Left ventricle myocardium inferior (tissue), 1 donor: ENCODE data around the gene BCAT1. TPM values are rescaled to one million over a fixed set of nuclear protein-coding genes. Genes with fewer than 3 reads are reported as not detected.
"Not testable (repeated sequence)": the region's sequence is repeated elsewhere in the genome, so short reads cannot be mapped to it uniquely, and the experiment has no call there.

Experiments used
- DNase-seq: peaks from one replicate; pipeline ENCODE4 v3.0.0-alpha.2; 2020
- H3K27ac ChIP-seq: fragments of 200-600 bp; replicated peaks from 2 replicates; pipeline ENCODE4 v1.8.0; 2021
- H3K27me3 ChIP-seq: fragments of 200-600 bp; 2 replicates; pipeline ENCODE4 v1.8.0; 2021; ENCODE audit warnings: low read depth
- H3K36me3 ChIP-seq: fragments of 200-600 bp; 2 replicates; pipeline ENCODE4 v1.8.0; 2021
- H3K4me1 ChIP-seq: fragments of 200-600 bp; 2 replicates; pipeline ENCODE4 v1.8.0; 2021
- H3K4me3 ChIP-seq: fragments of 200-600 bp; 2 replicates; pipeline ENCODE4 v1.8.0; 2021; ENCODE audit warnings: mild to moderate bottlenecking, moderate library complexity
- H3K9me3 ChIP-seq: fragments of 200-600 bp; replicated peaks from 2 replicates; pipeline ENCODE4 v1.8.0; 2021
- intact Hi-C: fragments of 100-400 bp; cut with micrococcal nuclease; formaldehyde crosslinking; loops from one replicate; pipeline ENCODE4 v1.11.0; 2022
- total RNA-seq: library from RNA; stranded (reverse); fragmentation: NEBNext Ultra II Directional; extraction: Animal tissue kit (Norgen Biotek cat#: 25700); gene quantifications from one replicate; pipeline ENCODE4 v1.2.1, GENCODE V29; 2021
- TF ChIP-seq, protein P1 (sequence below): fragments of 200-600 bp; IDR thresholded peaks from 2 replicates; pipeline ENCODE4 v1.8.0; 2021; ENCODE audit warnings: antibody characterized with exemption, mild to moderate bottlenecking, borderline replicate concordance
- donor health status: DM: no; HTN: yes; CAD: no; lungs with severe emphysema.

Gene BCAT1
- total RNA-seq, 1 donor from 2014 or later: 4.3 TPM

DNA sequence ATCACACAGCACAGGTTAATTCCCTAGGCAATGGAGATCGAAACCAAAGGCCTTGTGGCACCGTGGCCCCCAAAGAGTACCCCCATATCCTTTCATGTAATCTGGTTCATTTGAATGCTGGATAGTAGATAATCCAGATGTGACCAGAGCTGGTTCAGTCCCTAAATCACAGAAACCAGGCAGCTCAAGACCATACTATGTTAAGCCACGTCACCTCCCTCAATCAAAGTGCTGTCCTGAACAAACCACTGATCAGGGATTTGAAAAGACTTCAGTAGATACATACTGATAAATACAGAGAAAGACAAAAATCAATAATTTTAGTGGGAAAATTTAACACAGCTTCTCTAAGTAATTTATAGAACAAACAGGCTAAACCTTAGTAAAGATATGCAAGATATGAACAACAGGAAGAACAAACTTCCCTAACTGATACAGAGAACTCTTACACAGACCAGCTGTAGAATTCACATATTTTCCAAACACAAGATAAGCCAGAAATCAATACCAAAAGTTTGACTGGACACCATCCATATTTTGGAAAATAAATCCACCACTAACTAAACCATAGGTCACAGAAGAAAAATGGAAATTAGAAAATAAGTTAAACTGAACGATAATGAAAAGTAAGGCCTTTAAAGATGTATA is 67.1 kb downstream of the BCAT1 start:
- Histone ChIP-seq H3K27ac (no peak overlapping the region), H3K9me3 (no peaks in the 10 kb centered on the region), H3K36me3 (no peaks in the 10 kb centered on the region), H3K4me1 (no peaks in the 10 kb centered on the region), H3K27me3 (no peaks in the 10 kb centered on the region), H3K4me3 (no peak overlapping the region)
- TF ChIP-seq, protein P1, sequence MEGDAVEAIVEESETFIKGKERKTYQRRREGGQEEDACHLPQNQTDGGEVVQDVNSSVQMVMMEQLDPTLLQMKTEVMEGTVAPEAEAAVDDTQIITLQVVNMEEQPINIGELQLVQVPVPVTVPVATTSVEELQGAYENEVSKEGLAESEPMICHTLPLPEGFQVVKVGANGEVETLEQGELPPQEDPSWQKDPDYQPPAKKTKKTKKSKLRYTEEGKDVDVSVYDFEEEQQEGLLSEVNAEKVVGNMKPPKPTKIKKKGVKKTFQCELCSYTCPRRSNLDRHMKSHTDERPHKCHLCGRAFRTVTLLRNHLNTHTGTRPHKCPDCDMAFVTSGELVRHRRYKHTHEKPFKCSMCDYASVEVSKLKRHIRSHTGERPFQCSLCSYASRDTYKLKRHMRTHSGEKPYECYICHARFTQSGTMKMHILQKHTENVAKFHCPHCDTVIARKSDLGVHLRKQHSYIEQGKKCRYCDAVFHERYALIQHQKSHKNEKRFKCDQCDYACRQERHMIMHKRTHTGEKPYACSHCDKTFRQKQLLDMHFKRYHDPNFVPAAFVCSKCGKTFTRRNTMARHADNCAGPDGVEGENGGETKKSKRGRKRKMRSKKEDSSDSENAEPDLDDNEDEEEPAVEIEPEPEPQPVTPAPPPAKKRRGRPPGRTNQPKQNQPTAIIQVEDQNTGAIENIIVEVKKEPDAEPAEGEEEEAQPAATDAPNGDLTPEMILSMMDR: no peak
- intact Hi-C loops: no loop called here
- no peak for DNase-seq

DNA sequence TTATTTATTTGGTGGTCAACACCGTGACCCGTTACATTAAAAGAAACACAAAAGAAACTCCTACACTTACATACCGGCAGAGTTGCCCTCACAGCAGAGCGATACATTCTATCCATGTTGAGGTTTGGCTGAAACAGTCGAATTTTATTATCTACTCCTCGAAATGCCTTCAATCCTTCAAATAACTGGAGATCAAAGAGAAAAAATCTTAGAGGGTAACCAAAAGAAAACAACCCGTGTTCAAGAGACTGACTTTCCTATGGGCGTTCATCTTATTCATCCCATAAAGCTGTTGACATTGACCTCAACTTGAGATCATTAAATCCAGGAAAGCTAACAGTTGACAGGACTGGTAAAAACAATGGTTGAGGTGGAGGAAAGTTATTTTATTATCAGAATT is 67.7 kb downstream of the BCAT1 start:
- intact Hi-C loops: no loop called here
- Histone ChIP-seq H3K27me3 (no peaks in the 10 kb centered on the region), H3K9me3 (no peaks in the 10 kb centered on the region), H3K27ac (no peak overlapping the region), H3K4me3 (no peak overlapping the region), H3K4me1 (no peaks in the 10 kb centered on the region), H3K36me3 (no peaks in the 10 kb centered on the region)
- TF ChIP-seq, protein P1: no peak
- no peak for DNase-seq

DNA sequence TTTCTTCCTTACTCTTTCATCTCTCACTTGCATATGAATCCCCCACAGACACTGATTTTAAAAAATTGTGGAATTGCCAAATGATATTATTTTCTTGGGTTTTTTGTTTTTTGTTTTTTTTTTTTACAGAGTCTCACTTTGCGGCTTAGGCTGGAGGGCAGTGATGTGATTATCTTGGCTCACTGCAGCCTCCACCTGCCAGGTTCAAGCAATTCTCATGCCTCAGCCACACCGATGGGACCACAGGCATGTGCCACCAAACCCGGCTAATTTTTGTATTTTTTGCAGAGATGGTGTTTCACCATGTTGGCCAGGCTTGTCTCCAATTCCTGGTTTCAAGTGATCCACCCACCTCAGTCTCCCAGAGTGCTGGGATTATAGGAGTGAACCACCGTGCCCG is 68.2 kb downstream of the BCAT1 start:
- Histone ChIP-seq H3K27me3 (no peaks in the 10 kb centered on the region), H3K27ac (no peak overlapping the region), H3K9me3 (no peaks in the 10 kb centered on the region), H3K4me3 (no peak overlapping the region), H3K36me3 (no peaks in the 10 kb centered on the region), H3K4me1 (no peaks in the 10 kb centered on the region)
- TF ChIP-seq, protein P1: no peak
- no peak for DNase-seq
- intact Hi-C loops: no loop called here

DNA sequence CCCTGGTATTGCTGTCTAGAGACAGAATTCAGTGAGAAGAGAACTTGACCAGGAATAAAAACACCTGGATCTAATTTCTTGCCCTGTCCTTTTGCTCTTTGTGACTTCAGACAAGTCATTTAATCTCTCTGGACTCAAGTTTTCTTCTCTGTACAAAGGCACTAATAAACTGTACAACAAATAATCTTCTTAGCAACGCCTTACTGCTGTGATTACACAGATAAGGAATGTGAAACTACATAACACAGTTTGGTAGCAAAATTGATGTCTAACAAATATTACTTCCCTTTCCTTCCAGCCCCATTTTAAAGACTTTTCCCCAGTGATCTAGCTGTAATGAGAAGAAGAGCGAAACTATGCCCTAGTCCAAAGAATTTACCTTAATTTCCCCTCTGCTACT is 69.3 kb downstream of the BCAT1 start:
- intact Hi-C loops: no loop called here
- Histone ChIP-seq H3K27ac (no peak overlapping the region), H3K9me3 (no peaks in the 10 kb centered on the region), H3K27me3 (no peaks in the 10 kb centered on the region), H3K36me3 (no peaks in the 10 kb centered on the region), H3K4me3 (no peak overlapping the region), H3K4me1 (no peaks in the 10 kb centered on the region)
- no peak for DNase-seq
- TF ChIP-seq, protein P1: no peak

DNA sequence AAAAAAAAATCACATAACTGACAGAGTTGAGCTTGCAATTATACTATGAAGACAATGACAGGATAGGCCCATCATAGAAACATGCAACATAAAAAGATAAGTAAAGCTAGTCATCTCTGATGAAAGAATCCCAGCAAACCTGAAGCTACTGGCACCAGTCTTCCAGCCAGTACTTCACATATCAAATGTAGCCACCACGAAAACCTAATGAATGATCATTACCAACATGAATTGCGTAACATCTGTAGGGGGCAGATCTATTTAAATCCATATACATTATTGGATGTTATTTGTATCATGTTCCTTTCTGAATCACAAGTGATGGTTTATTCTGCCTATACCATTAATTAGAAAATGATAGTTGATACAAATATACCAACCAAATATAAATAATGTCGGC is 73.9 kb downstream of the BCAT1 start:
- Histone ChIP-seq H3K9me3 (no peaks in the 10 kb centered on the region), H3K27ac (no peak overlapping the region), H3K36me3 (no peaks in the 10 kb centered on the region), H3K27me3 (no peaks in the 10 kb centered on the region), H3K4me1 (no peaks in the 10 kb centered on the region), H3K4me3 (no peak overlapping the region)
- TF ChIP-seq, protein P1: no peak
- intact Hi-C loops: no loop called here
- DNase-seq: no peak

DNA sequence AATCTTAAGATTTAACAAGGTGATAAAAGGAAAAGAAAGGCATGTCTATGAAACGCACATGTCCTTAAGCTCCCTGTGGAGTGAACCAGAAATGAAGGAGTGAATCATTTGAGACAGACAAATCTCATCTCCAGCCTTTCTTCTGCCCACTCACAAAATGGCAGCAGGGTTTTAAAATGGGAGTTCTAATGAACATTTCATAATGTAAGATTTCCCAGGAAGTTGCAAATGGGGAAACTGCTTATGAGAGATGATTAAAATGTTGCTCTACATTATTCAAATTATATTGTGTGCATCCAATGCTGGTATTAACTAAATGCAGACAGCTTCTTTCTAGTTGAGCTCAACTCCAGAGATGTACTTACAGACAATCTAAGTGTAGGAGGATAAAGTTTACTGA is 76.7 kb downstream of the BCAT1 start:
- TF ChIP-seq, protein P1: no peak
- Histone ChIP-seq H3K4me1 (no peaks in the 10 kb centered on the region), H3K27me3 (no peaks in the 10 kb centered on the region), H3K9me3 (no peaks in the 10 kb centered on the region), H3K27ac (no peak overlapping the region), H3K4me3 (no peak overlapping the region), H3K36me3 (no peaks in the 10 kb centered on the region)
- intact Hi-C loops: no loop called here
- DNase-seq: no peak

DNA sequence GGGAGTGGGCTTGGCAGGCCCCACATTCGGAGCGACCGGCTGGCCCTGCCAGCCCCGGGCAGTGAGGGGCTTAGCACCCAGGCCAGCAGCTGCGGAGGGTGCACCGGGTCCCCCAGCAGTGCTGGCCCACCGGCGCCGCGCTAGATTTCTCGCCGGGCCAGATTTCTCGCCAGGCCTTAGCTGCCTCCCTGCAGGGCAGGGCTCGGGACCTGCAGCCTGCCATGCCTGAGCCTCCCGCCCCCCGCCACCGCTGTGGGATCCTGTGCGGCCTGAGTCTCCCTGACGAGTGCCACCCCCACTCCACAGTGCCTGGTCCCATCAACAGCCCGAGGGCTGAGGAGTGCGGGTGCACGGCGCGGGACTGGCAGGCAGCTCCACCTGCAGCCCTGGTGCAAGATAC is 82.8 kb downstream of the BCAT1 start:
- H3K36me3 ChIP-seq, DNase-seq, H3K4me1 ChIP-seq, H3K27me3 ChIP-seq, H3K4me3 ChIP-seq, intact Hi-C loops, H3K27ac ChIP-seq, H3K9me3 ChIP-seq: not testable (repeated sequence)
